Activated naive CD4-positive, alpha-beta T cell treated with Interleukin-2 at 50 U/mL for 16 hours (primary cell): ENCODE results near the gene GPR68.
"Not testable (repeated sequence)": the region's sequence is repeated elsewhere in the genome, so short reads cannot be mapped to it uniquely, and the experiment has no call there.

Experiments
- DNase-seq: peaks from one replicate; pipeline ENCODE4 v3.0.0-alpha.2; 2020

Gene GPR68

GRCh38 chr14:91252871-91253794, 8.6 kb upstream of the GPR68 start:
- peak; percentile 56 for DNase-seq

GRCh38 chr14:91250912-91251311, 6.4 kb upstream of the GPR68 start:
- no peak for DNase-seq

GRCh38 chr14:91249841-91250616, 5.5 kb upstream of the GPR68 start:
- DNase-seq = peak; percentile 48

- peak; percentile 79 for DNase-seq
Measured at GRCh38 chr14:91246051-91246852, 1.7 kb upstream of the GPR68 start.

GRCh38 chr14:91245616-91246015, 1.1 kb upstream of the GPR68 start:
- not testable (repeated sequence) for DNase-seq

GRCh38 chr14:91245029-91245428, 525 bp upstream of the GPR68 start:
- DNase-seq = peak; percentile 75

GRCh38 chr14:91243074-91243471, 1.4 kb downstream of the GPR68 start:
- no peak for DNase-seq

- DNase-seq = no peak
Measured at GRCh38 chr14:91242635-91243034, 1.9 kb downstream of the GPR68 start.

- no peak for DNase-seq
Measured at GRCh38 chr14:91241863-91242262, 2.6 kb downstream of the GPR68 start.

GRCh38 chr14:91238661-91239060, 5.8 kb downstream of the GPR68 start:
- no peak for DNase-seq

GRCh38 chr14:91238085-91238484, 6.4 kb downstream of the GPR68 start:
- DNase-seq = no peak

GRCh38 chr14:91237219-91237618, 7.3 kb downstream of the GPR68 start:
- DNase-seq = no peak

- no peak for DNase-seq
Measured at GRCh38 chr14:91235841-91236240, 8.7 kb downstream of the GPR68 start.

- DNase-seq = no peak
Measured at GRCh38 chr14:91234791-91235114, 9.8 kb downstream of the GPR68 start.

- DNase-seq = no peak
Measured at GRCh38 chr14:91233936-91234790, 10.3 kb downstream of the GPR68 start.

GRCh38 chr14:91232603-91233002, 11.9 kb downstream of the GPR68 start:
- DNase-seq = no peak

GRCh38 chr14:91232052-91232451, 12.5 kb downstream of the GPR68 start:
- no peak for DNase-seq

- DNase-seq = no peak
Measured at GRCh38 chr14:91231446-91231845, 13.1 kb downstream of the GPR68 start.

GRCh38 chr14:91230397-91231035, 14.0 kb downstream of the GPR68 start:
- DNase-seq = no peak

GRCh38 chr14:91229743-91230200, 14.7 kb downstream of the GPR68 start:
- DNase-seq = peak; percentile 66

GRCh38 chr14:91229005-91229382, 15.5 kb downstream of the GPR68 start:
- DNase-seq = no peak
